Measurements from ENCODE around the gene EDIL3.
A peak's percentile ranks its signal among the peaks of the same experiment; 100 is the strongest.

Gene EDIL3

DNA sequence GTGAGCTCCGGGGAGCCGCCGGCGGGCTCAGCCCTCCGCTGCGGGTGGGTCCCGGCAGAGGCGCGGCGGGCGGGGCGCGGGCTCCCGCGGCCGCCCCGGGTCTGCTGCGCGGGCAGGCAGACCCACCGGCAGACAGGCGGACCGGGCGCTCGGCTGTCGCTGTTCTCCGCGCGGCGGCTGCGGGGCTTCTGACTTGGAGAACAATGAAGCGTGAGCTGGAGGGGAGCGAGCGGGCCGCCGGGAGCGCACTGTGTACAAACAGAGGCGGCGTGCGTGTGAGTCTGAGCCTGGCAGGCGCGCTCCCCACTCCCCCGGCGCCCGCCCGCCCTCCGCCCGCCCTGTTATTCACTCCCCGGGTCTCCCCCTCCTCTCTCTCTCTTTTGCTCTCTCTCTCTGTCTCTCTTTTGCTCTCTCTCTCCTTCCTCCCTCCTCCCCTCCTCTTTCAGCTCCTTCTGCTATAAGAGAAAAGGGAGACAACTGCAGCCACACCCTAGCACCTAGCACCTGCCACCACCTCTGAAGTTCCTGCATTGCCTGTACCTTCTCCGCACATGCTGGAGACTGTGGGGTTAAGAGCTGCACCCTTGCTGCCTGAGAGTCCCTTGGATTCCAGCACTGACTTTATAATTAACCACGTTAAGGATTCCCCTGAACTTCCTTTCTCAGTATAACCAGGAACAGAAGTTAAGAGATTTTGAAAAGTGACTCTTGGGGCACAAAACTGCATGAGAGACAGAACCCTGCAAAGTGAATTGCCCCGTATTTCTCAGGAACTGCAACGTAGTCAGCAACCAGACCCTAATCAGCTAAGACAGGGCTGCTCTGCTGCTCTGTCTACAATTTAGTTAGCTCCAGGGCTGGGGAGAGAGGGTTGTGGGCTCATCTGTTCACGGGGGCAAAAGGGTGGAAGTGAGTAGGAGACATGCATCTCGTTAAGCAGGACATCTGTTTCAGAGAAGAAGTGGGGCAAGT lies at the start of gene EDIL3:
EDIL3 (minus strand) TSS at position 277 of the 972 bp plus-strand sequence. CDS start 506 bp downstream, outside the sequence.
- DNase-seq (ENCODE audit: low read depth), result peak; percentile 69
- H3K4me3 ChIP-seq (ENCODE audit: low read depth, low read length), result peak within 1 kb of the TSS; percentile 85
- no peak for TF ChIP-seq CTCF (conservative IDR thresholded peaks at IDR 0.05; ENCODE audit: low read depth, low read length)

GRCh38 chr5:84433461-84433860 lies 48.8 kb upstream of the EDIL3 start:
- no peak for TF ChIP-seq CTCF (conservative IDR thresholded peaks at IDR 0.05; ENCODE audit: low read depth, low read length)
- no peak overlapping the region for H3K4me3 ChIP-seq (ENCODE audit: low read depth, low read length)
- peak; percentile 69 for DNase-seq (ENCODE audit: low read depth)

DNA sequence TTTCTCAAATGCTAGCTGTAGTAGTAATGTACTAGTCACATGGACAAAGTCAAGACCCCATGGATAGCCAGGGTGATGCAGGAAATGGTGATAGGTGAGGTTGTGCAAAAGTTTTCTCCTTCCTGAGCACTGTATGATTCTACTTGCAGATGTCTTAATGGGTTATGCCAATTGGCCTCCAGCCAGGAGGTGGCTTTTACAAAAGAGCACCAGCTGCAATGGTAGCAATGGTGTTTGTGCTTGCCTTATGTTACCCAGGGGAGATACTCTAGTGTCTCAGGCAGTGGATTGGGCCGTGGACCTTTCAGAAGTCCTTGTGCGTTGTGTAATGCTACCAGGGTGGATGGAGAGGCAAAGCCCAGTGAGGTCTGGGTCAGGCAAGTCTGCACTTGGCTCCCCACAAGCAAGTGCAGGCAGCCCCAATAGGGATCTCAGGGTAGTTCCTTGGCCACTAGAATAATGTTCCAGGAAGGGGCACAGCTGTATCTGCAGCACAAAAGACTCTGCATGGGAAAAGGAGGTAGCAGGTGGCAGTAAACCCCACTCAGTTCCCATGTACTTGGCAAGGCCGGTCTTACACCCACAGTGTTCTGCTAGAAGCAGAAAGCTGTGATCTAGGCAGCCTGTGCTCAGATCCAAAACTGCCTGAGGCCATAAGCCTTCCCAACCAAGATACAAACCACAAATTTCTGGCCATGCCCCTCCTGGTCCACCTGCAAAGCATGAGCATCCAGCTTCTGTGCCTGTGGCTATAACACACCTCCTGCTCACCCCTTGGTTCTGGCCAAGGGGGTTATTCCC lies 46.4 kb upstream of the EDIL3 start:
- TF ChIP-seq CTCF (conservative IDR thresholded peaks at IDR 0.05; ENCODE audit: low read depth, low read length), result no peak
- DNase-seq (ENCODE audit: low read depth), result peak; percentile 32
- no peak overlapping the region for H3K4me3 ChIP-seq (ENCODE audit: low read depth, low read length)

DNA sequence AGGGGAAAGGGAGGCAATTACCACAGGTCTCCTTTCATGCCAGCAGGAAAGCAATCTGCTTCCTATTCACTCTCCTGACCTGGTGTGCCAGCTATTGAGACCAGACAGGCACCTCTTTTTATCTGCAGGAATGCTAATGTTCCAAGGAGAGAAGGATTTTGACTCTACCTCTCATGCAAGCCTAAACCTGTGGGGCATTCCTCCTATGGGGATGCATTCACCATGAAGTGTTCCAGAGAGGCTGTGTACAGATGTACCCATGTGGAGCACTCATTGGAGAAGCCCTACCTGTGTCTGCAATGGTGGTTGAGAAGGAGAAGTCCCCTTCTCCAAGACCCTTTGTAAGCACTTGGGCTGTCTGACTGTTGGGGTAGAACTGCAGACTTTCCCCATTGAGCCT lies 45.4 kb upstream of the EDIL3 start:
- H3K4me3 ChIP-seq (ENCODE audit: low read depth, low read length), result no peak overlapping the region
- no peak for TF ChIP-seq CTCF (conservative IDR thresholded peaks at IDR 0.05; ENCODE audit: low read depth, low read length)
- DNase-seq (ENCODE audit: low read depth), result no peak

DNA sequence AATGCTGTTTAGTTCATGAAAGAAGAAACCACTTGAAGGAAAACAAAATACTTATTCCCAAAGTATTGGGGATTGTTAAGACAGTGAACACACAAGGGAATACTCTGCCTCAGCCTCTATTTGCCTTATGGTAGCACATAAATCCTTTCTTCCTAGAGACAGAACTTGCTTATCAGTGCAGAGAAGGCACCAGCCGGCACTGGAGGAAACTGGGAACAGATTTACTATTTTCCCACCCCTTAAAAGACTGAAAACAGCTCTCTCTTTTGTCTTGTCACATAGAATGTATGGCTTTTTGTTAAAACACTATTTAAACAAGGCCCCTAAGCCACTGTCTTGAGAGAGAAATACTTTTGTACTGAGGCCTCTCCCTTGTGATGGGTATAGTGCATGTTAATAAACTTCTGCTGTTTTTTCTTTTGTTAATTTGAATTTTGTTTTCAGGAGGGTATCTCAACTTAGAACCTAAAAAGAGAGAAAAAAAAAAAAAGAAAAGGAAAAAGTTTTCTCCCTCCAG lies 40.7 kb upstream of the EDIL3 start:
- H3K4me3 ChIP-seq (ENCODE audit: low read depth, low read length), result no peak overlapping the region
- peak; percentile 16 for DNase-seq (ENCODE audit: low read depth)
- TF ChIP-seq CTCF (conservative IDR thresholded peaks at IDR 0.05; ENCODE audit: low read depth, low read length), result no peak

DNA sequence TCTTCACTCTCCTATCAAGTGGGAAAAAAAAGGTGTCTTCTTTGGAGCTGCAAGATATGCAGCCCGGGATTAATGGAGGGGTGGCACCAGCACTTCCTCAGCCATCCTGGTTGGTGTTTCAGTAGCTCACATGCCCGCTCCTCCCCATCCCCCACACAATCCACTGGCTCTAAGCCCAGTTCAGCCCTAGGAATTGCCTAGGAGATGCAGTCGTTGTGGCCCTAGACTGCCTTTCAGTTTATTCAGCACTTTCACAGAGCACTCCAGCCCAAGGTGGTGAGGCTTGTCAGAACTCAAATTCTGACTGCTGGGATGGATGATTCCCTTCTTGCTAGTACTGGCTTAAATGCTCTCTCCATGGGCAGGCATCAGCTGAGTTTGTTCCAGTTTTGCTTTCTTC lies 35.1 kb upstream of the EDIL3 start:
- TF ChIP-seq CTCF (conservative IDR thresholded peaks at IDR 0.05; ENCODE audit: low read depth, low read length), result no peak
- H3K4me3 ChIP-seq (ENCODE audit: low read depth, low read length), result no peak overlapping the region
- no peak for DNase-seq (ENCODE audit: low read depth)
